K562 (cell line): ENCODE data around the gene ENKUR. TPM values are rescaled to one million over a fixed set of nuclear protein-coding genes. Genes with fewer than 3 reads are reported as not detected.

Experiments
- OTX1 ChIP-seq: fragments of 450-650 bp; formaldehyde crosslinking; IDR thresholded peaks from 2 replicates; pipeline ENCODE4 v1.4.0; 2022; ENCODE audit warnings: mild to moderate bottlenecking
- POLR2G ChIP-seq: fragments of 200-400 bp; formaldehyde crosslinking; IDR thresholded peaks from 2 replicates; pipeline ENCODE4 v1.6.1; 2017; ENCODE audit warnings: low read depth, mild to moderate bottlenecking, antibody characterized with exemption, low read length, moderate library complexity
- PYGO2 ChIP-seq: fragments of 450-650 bp; IDR thresholded peaks from 2 replicates; pipeline ENCODE4 v1.6.1; 2016; ENCODE audit warnings: mild to moderate bottlenecking, missing genetic modification characterization, moderate library complexity, missing compliant biosample characterization
- TCFL5 ChIP-seq: fragments of 250-450 bp; sonication (Bioruptor Pico); conservative IDR thresholded peaks from 2 replicates; pipeline ENCODE4 v1.6.1; 2021; ENCODE audit warnings: mild to moderate bottlenecking, moderate library complexity, matching md5 sums
- ZNF561 ChIP-seq: fragments of 450-650 bp; formaldehyde crosslinking; conservative IDR thresholded peaks from 2 replicates; pipeline ENCODE4 v1.4.0; 2020; ENCODE audit warnings: mild to moderate bottlenecking, moderate library complexity
- polyA plus RNA-seq, 8 experiments: library from polyadenylated mRNA; depleted of rRNA in 4 of 8; stranded (reverse) in 5 of 8; unstranded in 3 of 8; fragments of >200 nt; fragmentation: Nextera tagmentation in 2 of 8; fragmentation: Illumina TruSeq in 1 of 8; extraction: Ambion mirVana in 2 of 8; extraction: Trizol in 1 of 8; gene quantifications; 2 replicates each; pipeline versions ENCODE4 v1.2.1 to v1.2.3, GENCODE V29; 2011 to 2014; ENCODE audit warnings: inconsistent platforms in 1 of 8, missing spikeins in 1 of 8
- total RNA-seq, 7 experiments: library from RNA; depleted of rRNA in 6 of 7; stranded (reverse); fragments of >200 nt in 6 of 7; fragmentation: Illumina TruSeq in 2 of 7; extraction: Trizol in 2 of 7; gene quantifications; 2 replicates each; pipeline versions ENCODE4 v1.2.1 to v1.2.3, GENCODE V29; 2011 to 2021; ENCODE audit warnings: low replicate concordance in 1 of 7
- TF ChIP-seq, protein P1 (sequence below): fragments of 200-600 bp; sonication (generic); IDR thresholded peaks from one replicate; pipeline ENCODE4 v1.6.1; 2012; ENCODE audit warnings: mild to moderate bottlenecking, low read depth, low read length, inconsistent platforms
- TF ChIP-seq, protein P2 (sequence below): fragments of 450-650 bp; formaldehyde crosslinking; IDR thresholded peaks from 2 replicates; pipeline ENCODE4 v1.4.0; 2020; ENCODE audit warnings: mild to moderate bottlenecking, moderate library complexity
- TF ChIP-seq, protein P3 (sequence below): sonication (generic); formaldehyde crosslinking; IDR thresholded peaks from 2 replicates; pipeline ENCODE4 v1.9.0; 2022; ENCODE audit warnings: mild to moderate bottlenecking, missing genetic modification reagents
- TF ChIP-seq, protein P4 (sequence below): fragments of 250-450 bp; sonication (Bioruptor Pico); IDR thresholded peaks from 2 replicates; pipeline ENCODE4 v1.4.0; 2020

Gene ENKUR
- total and polyA plus RNA-seq, 9 of the 15 experiments (the other 6 are each of a cell fraction or from before 2014, with no cell fraction given): 0.06 to 0.46 (median 0.20) TPM

DNA sequence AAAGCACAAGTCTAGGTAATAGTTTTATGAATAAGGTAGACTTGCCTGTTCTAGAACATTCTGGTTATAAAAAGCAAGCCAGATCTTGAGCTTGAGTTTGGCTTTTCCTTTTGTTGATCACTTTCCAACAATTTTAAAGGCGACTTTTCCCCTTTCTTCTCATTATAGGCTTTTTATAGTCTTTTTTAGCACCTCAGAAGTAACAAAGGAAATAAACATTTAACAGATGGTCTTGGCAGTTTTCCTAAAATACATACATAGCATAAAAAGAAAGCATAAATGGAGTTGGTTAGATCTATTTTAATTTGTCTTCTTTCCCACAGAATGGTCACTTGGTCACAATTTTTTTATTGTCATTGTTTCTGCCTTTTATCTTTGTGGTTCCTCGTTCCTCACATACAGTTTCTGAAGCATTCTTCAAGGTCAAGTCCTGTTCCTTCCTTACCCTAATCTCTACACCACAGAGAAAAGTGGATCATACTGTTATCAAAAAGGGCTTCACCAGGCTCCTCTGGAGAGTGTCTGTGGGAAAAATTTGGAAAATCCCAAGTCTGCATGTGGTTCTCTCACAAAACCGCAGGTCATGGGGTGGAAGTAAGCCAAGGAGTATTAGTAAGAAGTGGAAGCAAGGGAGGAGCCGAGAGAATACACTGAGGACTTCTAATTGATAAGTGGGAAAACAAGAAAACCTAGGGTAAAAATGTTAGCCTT is 31.8 kb upstream of the ENKUR start (continued):
- TF ChIP-seq, protein P1, sequence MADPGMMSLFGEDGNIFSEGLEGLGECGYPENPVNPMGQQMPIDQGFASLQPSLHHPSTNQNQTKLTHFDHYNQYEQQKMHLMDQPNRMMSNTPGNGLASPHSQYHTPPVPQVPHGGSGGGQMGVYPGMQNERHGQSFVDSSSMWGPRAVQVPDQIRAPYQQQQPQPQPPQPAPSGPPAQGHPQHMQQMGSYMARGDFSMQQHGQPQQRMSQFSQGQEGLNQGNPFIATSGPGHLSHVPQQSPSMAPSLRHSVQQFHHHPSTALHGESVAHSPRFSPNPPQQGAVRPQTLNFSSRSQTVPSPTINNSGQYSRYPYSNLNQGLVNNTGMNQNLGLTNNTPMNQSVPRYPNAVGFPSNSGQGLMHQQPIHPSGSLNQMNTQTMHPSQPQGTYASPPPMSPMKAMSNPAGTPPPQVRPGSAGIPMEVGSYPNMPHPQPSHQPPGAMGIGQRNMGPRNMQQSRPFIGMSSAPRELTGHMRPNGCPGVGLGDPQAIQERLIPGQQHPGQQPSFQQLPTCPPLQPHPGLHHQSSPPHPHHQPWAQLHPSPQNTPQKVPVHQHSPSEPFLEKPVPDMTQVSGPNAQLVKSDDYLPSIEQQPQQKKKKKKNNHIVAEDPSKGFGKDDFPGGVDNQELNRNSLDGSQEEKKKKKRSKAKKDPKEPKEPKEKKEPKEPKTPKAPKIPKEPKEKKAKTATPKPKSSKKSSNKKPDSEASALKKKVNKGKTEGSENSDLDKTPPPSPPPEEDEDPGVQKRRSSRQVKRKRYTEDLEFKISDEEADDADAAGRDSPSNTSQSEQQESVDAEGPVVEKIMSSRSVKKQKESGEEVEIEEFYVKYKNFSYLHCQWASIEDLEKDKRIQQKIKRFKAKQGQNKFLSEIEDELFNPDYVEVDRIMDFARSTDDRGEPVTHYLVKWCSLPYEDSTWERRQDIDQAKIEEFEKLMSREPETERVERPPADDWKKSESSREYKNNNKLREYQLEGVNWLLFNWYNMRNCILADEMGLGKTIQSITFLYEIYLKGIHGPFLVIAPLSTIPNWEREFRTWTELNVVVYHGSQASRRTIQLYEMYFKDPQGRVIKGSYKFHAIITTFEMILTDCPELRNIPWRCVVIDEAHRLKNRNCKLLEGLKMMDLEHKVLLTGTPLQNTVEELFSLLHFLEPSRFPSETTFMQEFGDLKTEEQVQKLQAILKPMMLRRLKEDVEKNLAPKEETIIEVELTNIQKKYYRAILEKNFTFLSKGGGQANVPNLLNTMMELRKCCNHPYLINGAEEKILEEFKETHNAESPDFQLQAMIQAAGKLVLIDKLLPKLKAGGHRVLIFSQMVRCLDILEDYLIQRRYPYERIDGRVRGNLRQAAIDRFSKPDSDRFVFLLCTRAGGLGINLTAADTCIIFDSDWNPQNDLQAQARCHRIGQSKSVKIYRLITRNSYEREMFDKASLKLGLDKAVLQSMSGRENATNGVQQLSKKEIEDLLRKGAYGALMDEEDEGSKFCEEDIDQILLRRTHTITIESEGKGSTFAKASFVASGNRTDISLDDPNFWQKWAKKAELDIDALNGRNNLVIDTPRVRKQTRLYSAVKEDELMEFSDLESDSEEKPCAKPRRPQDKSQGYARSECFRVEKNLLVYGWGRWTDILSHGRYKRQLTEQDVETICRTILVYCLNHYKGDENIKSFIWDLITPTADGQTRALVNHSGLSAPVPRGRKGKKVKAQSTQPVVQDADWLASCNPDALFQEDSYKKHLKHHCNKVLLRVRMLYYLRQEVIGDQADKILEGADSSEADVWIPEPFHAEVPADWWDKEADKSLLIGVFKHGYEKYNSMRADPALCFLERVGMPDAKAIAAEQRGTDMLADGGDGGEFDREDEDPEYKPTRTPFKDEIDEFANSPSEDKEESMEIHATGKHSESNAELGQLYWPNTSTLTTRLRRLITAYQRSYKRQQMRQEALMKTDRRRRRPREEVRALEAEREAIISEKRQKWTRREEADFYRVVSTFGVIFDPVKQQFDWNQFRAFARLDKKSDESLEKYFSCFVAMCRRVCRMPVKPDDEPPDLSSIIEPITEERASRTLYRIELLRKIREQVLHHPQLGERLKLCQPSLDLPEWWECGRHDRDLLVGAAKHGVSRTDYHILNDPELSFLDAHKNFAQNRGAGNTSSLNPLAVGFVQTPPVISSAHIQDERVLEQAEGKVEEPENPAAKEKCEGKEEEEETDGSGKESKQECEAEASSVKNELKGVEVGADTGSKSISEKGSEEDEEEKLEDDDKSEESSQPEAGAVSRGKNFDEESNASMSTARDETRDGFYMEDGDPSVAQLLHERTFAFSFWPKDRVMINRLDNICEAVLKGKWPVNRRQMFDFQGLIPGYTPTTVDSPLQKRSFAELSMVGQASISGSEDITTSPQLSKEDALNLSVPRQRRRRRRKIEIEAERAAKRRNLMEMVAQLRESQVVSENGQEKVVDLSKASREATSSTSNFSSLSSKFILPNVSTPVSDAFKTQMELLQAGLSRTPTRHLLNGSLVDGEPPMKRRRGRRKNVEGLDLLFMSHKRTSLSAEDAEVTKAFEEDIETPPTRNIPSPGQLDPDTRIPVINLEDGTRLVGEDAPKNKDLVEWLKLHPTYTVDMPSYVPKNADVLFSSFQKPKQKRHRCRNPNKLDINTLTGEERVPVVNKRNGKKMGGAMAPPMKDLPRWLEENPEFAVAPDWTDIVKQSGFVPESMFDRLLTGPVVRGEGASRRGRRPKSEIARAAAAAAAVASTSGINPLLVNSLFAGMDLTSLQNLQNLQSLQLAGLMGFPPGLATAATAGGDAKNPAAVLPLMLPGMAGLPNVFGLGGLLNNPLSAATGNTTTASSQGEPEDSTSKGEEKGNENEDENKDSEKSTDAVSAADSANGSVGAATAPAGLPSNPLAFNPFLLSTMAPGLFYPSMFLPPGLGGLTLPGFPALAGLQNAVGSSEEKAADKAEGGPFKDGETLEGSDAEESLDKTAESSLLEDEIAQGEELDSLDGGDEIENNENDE: no peak
- TF ChIP-seq PYGO2 (tag) (no peak), OTX1 (CRISPR knock-in tag) (no peak), TCFL5 (CRISPR knock-in tag) (no peak), ZNF561 (no peak), POLR2G (no peak)
- TF ChIP-seq, protein P2, sequence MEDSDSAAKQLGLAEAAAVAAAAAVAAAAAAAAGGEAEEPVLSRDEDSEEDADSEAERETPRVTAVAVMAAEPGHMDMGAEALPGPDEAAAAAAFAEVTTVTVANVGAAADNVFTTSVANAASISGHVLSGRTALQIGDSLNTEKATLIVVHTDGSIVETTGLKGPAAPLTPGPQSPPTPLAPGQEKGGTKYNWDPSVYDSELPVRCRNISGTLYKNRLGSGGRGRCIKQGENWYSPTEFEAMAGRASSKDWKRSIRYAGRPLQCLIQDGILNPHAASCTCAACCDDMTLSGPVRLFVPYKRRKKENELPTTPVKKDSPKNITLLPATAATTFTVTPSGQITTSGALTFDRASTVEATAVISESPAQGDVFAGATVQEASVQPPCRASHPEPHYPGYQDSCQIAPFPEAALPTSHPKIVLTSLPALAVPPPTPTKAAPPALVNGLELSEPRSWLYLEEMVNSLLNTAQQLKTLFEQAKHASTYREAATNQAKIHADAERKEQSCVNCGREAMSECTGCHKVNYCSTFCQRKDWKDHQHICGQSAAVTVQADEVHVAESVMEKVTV (CRISPR knock-in tag): no peak
- TF ChIP-seq, protein P3, sequence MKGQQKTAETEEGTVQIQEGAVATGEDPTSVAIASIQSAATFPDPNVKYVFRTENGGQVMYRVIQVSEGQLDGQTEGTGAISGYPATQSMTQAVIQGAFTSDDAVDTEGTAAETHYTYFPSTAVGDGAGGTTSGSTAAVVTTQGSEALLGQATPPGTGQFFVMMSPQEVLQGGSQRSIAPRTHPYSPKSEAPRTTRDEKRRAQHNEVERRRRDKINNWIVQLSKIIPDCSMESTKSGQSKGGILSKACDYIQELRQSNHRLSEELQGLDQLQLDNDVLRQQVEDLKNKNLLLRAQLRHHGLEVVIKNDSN (CRISPR knock-in tag): no peak
- TF ChIP-seq, protein P4, sequence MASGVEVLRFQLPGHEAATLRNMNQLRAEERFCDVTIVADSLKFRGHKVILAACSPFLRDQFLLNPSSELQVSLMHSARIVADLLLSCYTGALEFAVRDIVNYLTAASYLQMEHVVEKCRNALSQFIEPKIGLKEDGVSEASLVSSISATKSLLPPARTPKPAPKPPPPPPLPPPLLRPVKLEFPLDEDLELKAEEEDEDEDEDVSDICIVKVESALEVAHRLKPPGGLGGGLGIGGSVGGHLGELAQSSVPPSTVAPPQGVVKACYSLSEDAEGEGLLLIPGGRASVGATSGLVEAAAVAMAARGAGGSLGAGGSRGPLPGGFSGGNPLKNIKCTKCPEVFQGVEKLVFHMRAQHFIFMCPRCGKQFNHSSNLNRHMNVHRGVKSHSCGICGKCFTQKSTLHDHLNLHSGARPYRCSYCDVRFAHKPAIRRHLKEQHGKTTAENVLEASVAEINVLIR (CRISPR knock-in tag): no peak
